Islet of Langerhans (tissue), 1 donor: ENCODE measurements around the gene NFIC.

Experiments
- FAIRE-seq: peaks from one replicate; lab custom pipeline; 2011; peaks lifted over from hg19 to GRCh38; lab: Jason Lieb, UNC

NFIC gene

DNA sequence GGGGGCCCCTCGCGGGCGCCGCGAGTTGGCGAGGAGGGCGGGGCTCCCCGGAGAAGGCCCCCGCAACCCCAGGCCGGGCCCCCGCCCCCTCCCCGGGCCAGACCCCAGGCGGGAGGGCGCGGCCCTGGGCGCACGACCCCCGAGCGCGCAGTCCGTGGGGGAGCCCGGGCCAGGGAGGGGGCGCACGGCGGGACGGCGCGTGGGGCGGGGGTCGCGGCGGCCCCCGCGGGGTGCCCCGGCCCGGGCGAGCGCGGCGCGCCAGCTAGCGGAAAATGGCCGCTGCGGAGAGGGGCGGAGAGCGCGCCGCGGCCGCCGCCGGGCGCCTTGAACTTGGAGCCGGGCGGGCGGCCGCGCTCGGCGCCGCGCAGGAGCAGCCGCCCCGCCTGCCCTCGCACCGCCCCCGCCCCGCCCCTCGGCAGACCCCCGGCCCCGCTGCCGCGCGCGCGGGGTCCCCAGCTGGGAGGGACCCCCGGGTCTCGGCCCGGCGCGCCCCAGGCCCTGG, 6.4 kb upstream of the NFIC start:
- no peak for FAIRE-seq

DNA sequence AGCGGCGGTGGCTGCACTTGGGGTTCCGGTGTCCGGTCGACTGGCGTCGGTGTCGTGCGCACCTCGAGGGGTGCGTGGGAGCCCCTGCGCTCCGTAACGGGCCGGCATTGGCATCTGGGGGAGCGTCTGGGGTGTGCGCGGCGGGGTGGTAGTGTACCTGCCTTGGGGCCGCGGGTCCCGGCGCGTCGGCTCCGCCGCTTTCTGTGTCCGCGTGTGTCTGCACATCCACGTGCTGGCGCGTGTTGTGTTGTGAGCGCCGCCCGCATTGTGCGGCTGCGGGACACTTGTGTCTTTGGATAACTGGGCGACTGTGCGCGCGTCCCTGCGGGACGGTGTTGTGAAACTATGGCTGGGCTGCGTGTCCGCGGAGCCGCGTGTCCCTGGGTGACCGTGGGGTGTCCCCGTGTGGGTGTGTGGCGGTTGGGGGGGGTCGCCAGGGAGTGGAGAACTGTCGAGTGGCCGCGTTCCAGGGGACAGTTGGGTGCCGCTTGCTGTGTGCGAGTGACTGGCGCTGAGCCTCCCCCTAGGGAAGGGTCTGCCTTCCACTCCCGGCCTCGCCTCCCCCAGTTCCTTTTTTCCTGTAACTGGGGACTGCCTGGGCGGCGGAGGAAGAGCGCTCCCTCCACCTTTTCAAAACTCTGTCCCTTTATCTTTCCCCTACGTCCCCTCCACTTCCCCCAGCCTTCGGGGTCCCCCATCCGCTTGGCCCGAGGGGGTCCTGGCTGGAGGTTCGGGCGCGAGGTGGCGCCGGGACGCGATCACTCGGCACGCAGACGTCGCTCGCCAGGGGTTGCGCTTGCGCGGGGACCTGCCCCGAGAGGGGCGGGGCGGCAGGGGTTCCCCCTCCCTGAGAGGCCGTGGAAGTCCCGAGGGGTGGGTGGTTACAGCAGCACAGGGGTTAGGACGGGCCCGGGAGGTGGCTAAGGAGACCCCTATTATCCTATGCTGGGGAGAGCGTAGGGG, 5.7 kb upstream of the NFIC start:
- FAIRE-seq, result no peak

- FAIRE-seq, result no peak
These were observed 4.8 kb upstream of the NFIC start for GRCh38 chr19:3361384-3362216.

- no peak for FAIRE-seq
These were observed 4.0 kb upstream of the NFIC start for GRCh38 chr19:3362217-3362906.

- no peak for FAIRE-seq
These were observed 2.4 kb upstream of the NFIC start for GRCh38 chr19:3363841-3364500.

GRCh38 chr19:3364501-3364858, 1.9 kb upstream of the NFIC start:
- no peak for FAIRE-seq

GRCh38 chr19:3365093-3365835, 1.1 kb upstream of the NFIC start:
- no peak for FAIRE-seq

DNA sequence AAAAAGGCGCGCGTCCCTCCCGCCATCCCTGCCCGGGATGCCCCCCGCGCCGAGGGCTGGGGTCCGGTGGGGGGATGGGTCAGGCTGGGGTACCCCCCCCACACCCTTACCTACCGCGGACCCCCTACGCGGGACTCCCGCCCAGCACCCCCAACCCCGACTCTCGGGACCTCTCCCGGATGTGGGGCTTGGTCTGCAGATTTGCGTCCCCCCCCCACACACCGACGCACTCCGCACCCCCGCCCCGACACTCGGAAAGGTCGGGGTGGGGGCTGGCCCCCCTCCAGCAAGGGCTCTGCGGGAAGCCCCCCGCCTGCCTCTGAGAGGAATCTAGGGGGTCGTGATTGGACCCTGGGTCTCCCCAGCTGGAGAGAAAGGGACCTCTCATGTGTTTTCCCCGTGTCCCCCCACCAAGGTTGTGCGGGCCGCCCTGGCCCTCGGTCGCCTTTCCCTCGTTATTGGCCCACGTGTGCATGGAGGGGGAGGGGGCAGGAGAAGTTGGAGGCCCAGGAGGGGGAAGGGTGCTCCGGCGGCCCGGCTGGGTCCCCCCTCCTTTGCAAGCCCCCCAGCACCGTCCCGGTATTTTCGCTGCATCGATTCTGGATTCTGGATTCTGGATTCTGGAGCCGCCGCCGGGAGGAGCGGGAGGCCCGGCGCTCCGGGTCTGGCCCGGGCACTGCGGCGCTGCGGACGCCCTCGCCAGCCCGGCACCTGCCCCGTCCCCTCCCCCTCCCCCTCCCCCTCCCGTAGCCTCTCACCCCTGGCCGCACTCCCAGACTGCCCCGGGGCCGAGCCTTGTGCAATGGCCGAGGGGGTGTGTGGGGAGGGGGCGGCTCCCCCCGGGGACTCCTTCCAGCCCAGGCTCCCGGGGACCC, 607 bp downstream of the NFIC start:
- no peak for FAIRE-seq

DNA sequence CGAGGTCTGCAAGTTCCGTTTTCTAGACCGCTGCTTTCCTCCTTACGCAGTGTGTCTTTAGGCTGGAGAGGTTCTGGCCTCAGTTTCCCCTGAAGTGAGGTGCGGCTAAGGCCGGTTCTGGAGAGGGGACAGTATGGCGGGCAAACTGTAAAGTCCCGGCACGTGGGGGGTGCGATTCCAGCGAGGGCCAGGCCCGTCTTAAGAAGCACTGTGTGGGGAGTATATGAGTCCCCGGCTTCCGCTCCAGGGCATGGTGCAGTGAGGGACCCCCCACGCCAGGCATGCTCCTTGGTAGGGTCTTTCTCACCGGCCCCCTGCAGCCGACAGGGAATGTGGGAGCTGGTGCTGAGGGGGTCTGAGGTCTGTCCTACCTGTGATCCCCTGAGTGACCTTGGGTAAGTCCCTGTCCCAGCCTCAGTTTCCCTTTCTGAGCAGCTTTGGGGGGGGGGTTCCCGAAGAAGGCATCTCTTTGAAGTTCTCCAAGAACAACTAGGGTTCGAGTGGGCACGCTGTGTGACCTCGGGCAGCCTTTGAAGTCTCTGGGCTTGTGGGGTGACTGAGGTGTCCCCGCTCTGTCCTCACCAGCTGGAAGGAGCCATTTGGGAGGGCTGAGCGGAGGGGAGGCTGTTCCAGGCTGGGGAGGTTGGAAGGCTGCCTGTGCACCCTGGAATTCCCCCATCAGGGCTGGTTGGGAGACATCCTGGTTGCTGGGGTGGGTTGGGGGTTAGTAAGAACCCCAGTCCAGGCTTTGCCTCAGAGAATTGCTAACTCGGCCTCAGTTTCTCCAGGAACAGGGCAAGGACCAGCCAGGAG, 1.5 kb downstream of the NFIC start:
- FAIRE-seq, result no peak

DNA sequence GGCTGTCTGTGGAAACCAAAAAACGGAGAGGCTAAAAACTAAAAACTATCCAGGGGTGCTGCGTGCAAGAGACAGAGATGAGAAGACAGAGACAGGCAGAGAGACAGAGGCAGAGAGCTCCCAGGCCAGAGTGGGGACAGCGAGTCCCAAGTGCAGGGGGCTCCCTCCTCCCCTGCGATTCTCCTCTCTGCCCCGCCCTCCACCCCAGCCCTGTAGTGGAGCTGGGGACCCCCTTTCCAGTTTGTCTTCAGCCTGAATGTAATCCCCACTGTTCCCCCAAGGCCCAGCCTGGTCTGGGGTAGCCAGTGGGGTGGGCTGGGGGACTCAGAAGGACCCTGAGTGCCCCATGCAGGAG, 2.0 kb downstream of the NFIC start:
- FAIRE-seq, result no peak

GRCh38 chr19:3368848-3369336, 2.5 kb downstream of the NFIC start:
- FAIRE-seq, result no peak

DNA sequence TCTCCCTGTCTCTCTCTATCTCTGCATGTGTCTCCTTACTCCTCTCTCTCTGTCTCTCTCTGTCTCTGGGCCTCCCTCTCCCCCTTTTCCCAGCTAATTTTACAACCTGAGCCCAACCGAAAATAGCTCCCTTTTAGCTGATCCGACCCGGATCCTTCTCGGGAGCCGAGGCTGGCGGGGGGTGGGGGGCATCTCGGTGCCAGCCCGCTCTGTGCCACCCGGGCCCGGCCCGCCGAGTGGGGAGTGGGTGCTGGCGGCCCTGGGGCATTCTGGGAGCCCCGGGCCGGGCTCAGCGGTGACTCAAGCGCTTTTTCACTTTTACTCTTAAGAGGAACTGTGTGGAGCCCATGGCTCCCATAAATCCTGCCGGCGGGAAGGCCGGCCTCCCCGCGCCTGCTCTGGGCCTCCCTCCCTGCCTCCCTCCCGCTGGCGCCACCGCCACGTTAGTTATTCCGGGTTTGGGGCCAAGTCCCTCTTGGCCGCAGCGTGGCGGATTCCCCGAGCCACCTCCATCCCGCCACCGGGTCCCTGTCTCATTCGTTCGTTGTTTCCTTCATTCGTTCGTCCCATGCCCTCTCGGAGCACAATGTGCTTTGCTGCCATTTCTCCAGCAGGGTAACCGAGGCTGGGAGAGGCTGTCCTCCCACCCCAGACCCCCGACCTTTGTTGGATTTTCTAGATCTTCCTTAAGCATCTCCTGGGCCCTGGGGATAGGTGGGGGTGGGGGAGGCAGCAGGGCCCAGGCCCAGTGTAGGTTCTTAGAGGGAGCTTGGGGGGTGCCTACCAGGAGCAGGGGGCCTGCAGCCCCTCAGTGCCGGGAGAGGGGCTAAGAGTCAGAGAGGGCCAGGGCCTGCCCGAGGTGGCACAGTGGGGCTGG, 3.2 kb downstream of the NFIC start:
- no peak for FAIRE-seq

- no peak for FAIRE-seq
These were observed 3.9 kb downstream of the NFIC start for GRCh38 chr19:3370214-3370720.

DNA sequence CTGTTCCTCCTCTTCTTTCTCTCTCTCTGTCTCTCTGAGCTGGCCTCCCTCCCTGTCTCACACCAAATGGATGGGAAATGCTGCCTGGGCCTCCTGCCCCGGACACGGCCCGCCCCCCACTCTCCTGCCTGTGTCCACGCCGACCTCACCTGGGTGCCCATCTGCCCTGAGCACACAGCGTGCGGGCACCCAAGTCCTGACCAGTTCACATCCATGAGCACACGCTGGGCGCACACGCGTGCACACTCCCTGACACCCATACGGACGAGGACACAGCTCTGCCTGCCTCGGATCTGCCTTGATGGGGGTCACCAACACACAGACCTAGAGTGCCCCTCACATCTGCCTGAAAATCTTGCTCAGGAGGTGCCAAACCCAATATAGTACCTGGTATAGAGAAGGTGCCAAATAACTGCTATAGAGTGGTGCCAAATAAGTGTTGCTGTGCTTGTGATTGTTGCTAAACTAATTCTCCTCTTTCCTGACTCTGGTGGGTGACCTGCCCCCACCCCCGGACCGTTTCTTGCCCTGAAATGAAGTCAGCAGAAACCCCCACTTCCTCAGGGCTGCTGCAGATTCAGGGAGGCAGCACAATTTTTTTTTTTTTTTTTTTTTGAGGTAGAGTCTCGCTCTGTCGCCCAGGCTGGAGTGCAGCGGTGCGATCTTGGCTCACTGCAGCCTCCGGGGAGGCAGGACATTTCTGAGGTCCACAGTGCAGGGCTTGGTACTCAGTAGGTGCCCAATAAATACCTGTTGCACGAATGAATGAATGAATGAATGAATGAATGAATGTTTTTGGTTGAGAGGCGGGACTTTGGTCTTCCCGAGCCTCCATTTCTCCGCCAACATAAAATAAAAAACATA, 4.6 kb downstream of the NFIC start:
- FAIRE-seq, result no peak

GRCh38 chr19:3372413-3372812, 6.0 kb downstream of the NFIC start:
- no peak for FAIRE-seq

DNA sequence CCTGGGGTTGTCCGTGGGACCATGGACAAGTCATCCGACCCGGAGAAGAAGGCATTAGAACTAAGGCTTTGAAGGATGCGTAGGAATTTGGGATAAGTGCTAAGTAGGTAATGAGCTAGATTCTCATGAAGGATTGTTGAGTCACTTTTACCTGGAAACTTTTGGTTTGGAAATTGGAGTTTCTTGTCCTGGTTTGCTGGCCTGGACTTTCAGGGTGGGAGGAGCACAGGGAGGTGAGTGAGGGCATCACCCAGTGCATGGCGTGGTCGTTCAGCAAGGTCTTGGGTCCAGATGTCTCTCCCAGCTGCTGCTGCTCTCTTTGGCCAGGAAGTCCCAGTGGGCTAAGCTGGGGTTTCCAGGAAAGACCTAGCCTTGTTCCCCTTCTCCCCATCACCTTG, 7.6 kb downstream of the NFIC start:
- FAIRE-seq, result no peak
